ENCODE measurements around the gene SNX18.

Gene SNX18

DNA sequence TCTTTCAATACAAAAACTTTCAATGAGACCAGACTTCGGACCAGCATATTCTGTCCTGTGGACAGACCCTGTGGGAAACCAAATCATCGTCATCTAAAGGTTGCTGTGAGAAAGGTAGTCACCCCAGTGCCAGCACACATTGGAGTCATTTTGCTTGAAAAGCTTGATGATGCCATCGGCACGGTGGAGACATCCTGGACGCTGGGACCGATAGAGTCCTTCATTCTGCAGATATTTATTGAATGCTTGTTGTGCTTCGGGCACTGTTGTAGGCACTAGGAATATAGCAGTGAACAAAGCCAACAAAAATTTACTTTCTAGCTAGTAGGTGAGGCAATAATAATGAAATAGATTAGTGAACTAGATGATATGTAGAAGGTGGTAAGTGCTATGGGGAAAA is 34.9 kb downstream of the SNX18 start:
- Histone ChIP-seq H3K4me1 (no peaks in the 10 kb centered on the region), H3K4me3 (no peak overlapping the region), H4K20me1 (no peaks in the 10 kb centered on the region), H3K9ac (no peak overlapping the region), H3K4me2 (no peak overlapping the region), H3K27ac (no peak overlapping the region), H3K9me3 (no peaks in the 10 kb centered on the region), H3K27me3 (no peaks in the 10 kb centered on the region), H3K36me3 (peaks cover 15% of the 10 kb centered on the region)
- TF ChIP-seq Cebpa-rat (IDR thresholded peaks at IDR 0.05) = no peak

DNA sequence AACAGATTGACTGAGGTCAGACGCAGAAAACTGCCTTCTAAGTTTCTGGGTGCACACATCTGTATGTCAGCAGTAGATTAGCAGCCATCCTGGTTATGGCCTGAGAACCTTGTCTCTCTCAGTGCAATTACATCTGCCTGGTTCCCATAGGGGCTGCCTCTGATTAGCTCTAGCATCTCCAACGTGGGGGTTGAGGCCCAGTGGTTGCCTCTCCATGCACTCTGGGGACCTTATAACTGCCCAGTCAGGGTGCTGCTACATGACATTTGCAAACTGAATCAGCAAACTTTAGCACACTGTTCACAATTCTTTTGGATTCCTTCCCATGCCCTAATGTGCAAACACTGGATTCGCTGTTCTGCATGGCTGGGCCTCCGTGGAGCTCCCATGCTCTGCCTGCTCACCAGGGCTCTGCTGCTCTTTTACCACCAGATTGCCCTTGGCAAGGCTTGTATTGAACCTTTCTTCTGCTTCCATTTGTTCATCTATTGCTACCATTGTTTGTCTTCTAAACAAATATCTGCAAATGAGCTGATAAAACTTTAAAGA is 36.2 kb downstream of the SNX18 start:
- Histone ChIP-seq H3K4me1 (no peaks in the 10 kb centered on the region), H3K36me3 (0 out of 2 replicates have a peak, but pooled peaks cover 6% of the 10 kb centered on the region), H3K4me3 (no peak overlapping the region), H4K20me1 (no peaks in the 10 kb centered on the region), H3K9me3 (no peaks in the 10 kb centered on the region), H3K9ac (no peak overlapping the region), H3K4me2 (no peak overlapping the region), H3K27ac (no peak overlapping the region), H3K27me3 (no peaks in the 10 kb centered on the region)
- no peak for TF ChIP-seq Cebpa-rat (IDR thresholded peaks at IDR 0.05)

GRCh38 chr5:54556141-54556540 is 38.6 kb downstream of the SNX18 start:
- H3K4me1 ChIP-seq = no peaks in the 10 kb centered on the region
- no peak overlapping the region for H3K4me2 ChIP-seq
- H3K27me3 ChIP-seq = no peaks in the 10 kb centered on the region
- H3K9me3 ChIP-seq = no peaks in the 10 kb centered on the region
- H3K9ac ChIP-seq = no peak overlapping the region
- no peaks in the 10 kb centered on the region for H3K36me3 ChIP-seq
- H3K27ac ChIP-seq = no peak overlapping the region
- H4K20me1 ChIP-seq = no peaks in the 10 kb centered on the region
- no peak overlapping the region for H3K4me3 ChIP-seq
- TF ChIP-seq Cebpa-rat (IDR thresholded peaks at IDR 0.05) = no peak

- no peaks in the 10 kb centered on the region for H3K36me3 ChIP-seq
- no peak for TF ChIP-seq Cebpa-rat (IDR thresholded peaks at IDR 0.05)
- no peaks in the 10 kb centered on the region for H3K4me1 ChIP-seq
- no peaks in the 10 kb centered on the region for H3K9me3 ChIP-seq
- no peak overlapping the region for H3K4me3 ChIP-seq
- H3K27me3 ChIP-seq = no peaks in the 10 kb centered on the region
- H4K20me1 ChIP-seq = no peaks in the 10 kb centered on the region
- H3K9ac ChIP-seq = no peak overlapping the region
- H3K27ac ChIP-seq = no peak overlapping the region
- no peak overlapping the region for H3K4me2 ChIP-seq
These were observed 40.8 kb downstream of the SNX18 start for GRCh38 chr5:54558362-54558761.

- Histone ChIP-seq H3K27me3 (no peaks in the 10 kb centered on the region), H3K4me1 (no peaks in the 10 kb centered on the region), H3K27ac (no peak overlapping the region), H3K4me3 (no peak overlapping the region), H3K36me3 (no peaks in the 10 kb centered on the region), H3K9ac (no peak overlapping the region), H3K4me2 (no peak overlapping the region), H3K9me3 (no peaks in the 10 kb centered on the region), H4K20me1 (no peaks in the 10 kb centered on the region)
- no peak for TF ChIP-seq Cebpa-rat (IDR thresholded peaks at IDR 0.05)
These were observed 44.1 kb downstream of the SNX18 start for GRCh38 chr5:54561651-54562050.

DNA sequence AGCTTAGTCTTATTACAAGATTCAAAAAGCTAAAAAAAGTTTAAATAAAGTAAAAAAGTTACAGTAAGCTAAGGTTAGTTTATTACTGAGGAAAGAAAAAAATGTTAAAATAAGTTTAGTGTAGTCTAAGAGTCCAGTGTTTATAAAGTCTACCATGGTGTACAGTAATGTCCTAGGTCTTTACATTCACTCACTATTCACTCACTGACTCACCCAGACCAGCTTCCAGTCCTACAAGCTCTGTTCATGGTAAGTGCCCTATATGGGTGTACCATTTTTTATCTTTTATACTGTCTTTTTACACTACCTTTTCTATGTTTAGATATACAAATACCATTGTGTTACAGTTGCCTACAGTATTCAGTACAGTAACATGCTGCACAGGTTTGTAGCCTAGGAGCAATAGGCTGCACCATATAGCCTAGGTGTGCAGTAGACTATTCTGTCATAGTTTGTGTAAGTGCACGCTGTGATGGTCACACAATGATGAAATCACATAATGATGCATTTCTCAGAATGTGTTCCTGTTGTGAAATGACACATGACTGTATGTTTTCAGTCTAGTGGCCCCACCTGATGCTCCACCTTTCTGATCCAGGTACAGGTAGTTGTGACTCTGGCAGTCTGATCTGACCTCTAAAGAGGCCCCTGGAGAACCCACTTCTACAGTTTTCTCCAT is 45.7 kb downstream of the SNX18 start:
- Histone ChIP-seq H3K9me3 (0 out of 2 replicates have a peak, but pooled peaks cover 6% of the 10 kb centered on the region), H3K9ac (no peak overlapping the region), H3K4me2 (no peak overlapping the region), H3K4me1 (no peaks in the 10 kb centered on the region), H3K27ac (no peak overlapping the region), H3K4me3 (no peak overlapping the region), H3K36me3 (no peaks in the 10 kb centered on the region), H4K20me1 (no peaks in the 10 kb centered on the region), H3K27me3 (no peaks in the 10 kb centered on the region)
- TF ChIP-seq Cebpa-rat (IDR thresholded peaks at IDR 0.05) = no peak

- Histone ChIP-seq H3K4me1 (no peaks in the 10 kb centered on the region), H3K27ac (no peak overlapping the region), H3K4me2 (no peak overlapping the region), H3K27me3 (no peaks in the 10 kb centered on the region), H3K4me3 (no peak overlapping the region), H4K20me1 (no peaks in the 10 kb centered on the region), H3K36me3 (no peaks in the 10 kb centered on the region), H3K9me3 (0 out of 2 replicates have a peak, but pooled peaks cover 6% of the 10 kb centered on the region), H3K9ac (no peak overlapping the region)
- TF ChIP-seq Cebpa-rat (IDR thresholded peaks at IDR 0.05) = no peak
These were observed 50.4 kb downstream of the SNX18 start for GRCh38 chr5:54567996-54568395.

GRCh38 chr5:54570916-54571315 is 53.4 kb downstream of the SNX18 start:
- H4K20me1 ChIP-seq = no peaks in the 10 kb centered on the region
- no peak overlapping the region for H3K4me3 ChIP-seq
- TF ChIP-seq Cebpa-rat (IDR thresholded peaks at IDR 0.05) = no peak
- no peaks in the 10 kb centered on the region for H3K27me3 ChIP-seq
- H3K9ac ChIP-seq = no peak overlapping the region
- H3K36me3 ChIP-seq = no peaks in the 10 kb centered on the region
- H3K9me3 ChIP-seq = 0 out of 2 replicates have a peak, but pooled peaks cover 6% of the 10 kb centered on the region
- H3K27ac ChIP-seq = no peak overlapping the region
- no peak overlapping the region for H3K4me2 ChIP-seq
- H3K4me1 ChIP-seq = no peaks in the 10 kb centered on the region

DNA sequence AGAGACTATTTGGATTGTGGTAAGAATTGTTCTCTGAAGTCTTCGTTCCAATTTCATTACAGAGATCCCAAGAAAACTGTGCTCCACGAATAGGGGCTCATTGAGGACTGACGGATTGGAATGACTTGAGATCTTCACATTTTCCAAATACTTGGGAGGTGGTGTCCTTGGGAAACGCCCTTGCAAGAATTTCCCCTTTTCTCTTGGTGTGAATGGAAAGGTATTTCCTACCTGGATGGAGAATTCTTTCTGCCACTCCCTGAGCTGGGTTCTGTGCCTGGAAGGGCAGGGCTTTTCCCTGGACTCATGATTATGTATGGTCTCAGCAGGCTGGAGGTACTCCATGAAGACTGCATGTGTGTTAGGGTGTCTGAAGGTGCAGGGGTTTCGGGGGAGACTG is 53.9 kb downstream of the SNX18 start:
- no peaks in the 10 kb centered on the region for H4K20me1 ChIP-seq
- TF ChIP-seq Cebpa-rat (IDR thresholded peaks at IDR 0.05) = no peak
- no peak overlapping the region for H3K4me2 ChIP-seq
- no peak overlapping the region for H3K27ac ChIP-seq
- H3K27me3 ChIP-seq = no peaks in the 10 kb centered on the region
- no peaks in the 10 kb centered on the region for H3K4me1 ChIP-seq
- H3K36me3 ChIP-seq = no peaks in the 10 kb centered on the region
- no peak overlapping the region for H3K4me3 ChIP-seq
- 0 out of 2 replicates have a peak, but pooled peaks cover 6% of the 10 kb centered on the region for H3K9me3 ChIP-seq
- no peak overlapping the region for H3K9ac ChIP-seq

DNA sequence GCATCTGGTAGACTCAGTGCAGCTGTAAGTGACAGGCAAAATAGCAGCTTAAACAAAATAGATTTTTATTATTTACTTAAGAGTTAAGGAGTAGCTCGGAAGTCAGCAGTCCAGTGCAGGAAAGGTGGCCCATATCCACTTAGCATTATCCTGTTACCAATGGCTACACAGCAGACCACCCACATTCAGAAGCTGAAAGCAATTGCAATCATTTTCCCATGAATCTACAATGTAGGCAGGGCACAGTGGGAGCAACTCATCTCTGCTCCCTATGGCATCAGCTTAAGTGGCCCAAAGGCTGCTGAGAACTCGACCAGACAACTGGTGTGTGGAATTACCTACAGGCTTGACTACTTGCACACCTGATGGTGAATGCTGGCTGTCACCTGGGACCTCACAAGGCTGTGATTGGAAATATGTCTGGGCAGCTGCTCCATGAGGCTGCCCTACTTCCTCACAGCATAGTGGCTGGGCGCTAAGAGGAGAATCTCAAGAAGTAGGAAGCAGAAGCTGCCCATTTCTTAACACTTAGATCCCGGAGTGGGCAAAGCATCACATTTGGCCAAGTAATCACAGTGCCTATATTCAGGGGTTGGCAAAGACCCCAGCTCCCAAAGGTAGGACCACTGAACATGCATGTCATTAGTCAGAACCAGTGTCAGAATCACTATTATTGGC is 56.4 kb downstream of the SNX18 start:
- no peak overlapping the region for H3K27ac ChIP-seq
- no peak overlapping the region for H3K4me2 ChIP-seq
- H3K4me1 ChIP-seq = no peaks in the 10 kb centered on the region
- no peaks in the 10 kb centered on the region for H4K20me1 ChIP-seq
- TF ChIP-seq Cebpa-rat (IDR thresholded peaks at IDR 0.05) = no peak
- no peaks in the 10 kb centered on the region for H3K27me3 ChIP-seq
- no peak overlapping the region for H3K4me3 ChIP-seq
- H3K9me3 ChIP-seq = no peaks in the 10 kb centered on the region
- no peak overlapping the region for H3K9ac ChIP-seq
- no peaks in the 10 kb centered on the region for H3K36me3 ChIP-seq

Data from BLaER1 (cell line).